HEK293T (cell line): ENCODE data around the gene UNC5B.

Experiments
- ARNT ChIP-seq: fragments of 450-650 bp; IDR thresholded peaks from 2 replicates; pipeline ENCODE4 v1.6.1; 2017; ENCODE audit warnings: mild to moderate bottlenecking
- BHLHE40 ChIP-seq: fragments of 450-650 bp; IDR thresholded peaks from 2 replicates; pipeline ENCODE4 v1.6.1; 2016; ENCODE audit warnings: mild to moderate bottlenecking, moderate library complexity, borderline replicate concordance
- CTBP1 ChIP-seq: fragments of 450-650 bp; IDR thresholded peaks from 2 replicates; pipeline ENCODE4 v1.6.1; 2016; ENCODE audit warnings: borderline replicate concordance
- ELF4 ChIP-seq: fragments of 450-650 bp; IDR thresholded peaks from 2 replicates; pipeline ENCODE4 v1.6.1; 2017; ENCODE audit warnings: antibody characterized with exemption
- FOXK2 ChIP-seq: fragments of 450-650 bp; IDR thresholded peaks from 2 replicates; pipeline ENCODE4 v1.6.1; 2016; ENCODE audit warnings: mild to moderate bottlenecking
- FOXM1 ChIP-seq: fragments of 450-650 bp; IDR thresholded peaks from 2 replicates; pipeline ENCODE4 v1.6.1; 2017; ENCODE audit warnings: mild to moderate bottlenecking, borderline replicate concordance
- HDGF ChIP-seq: fragments of 450-650 bp; IDR thresholded peaks from 2 replicates; pipeline ENCODE4 v1.6.1; 2017; ENCODE audit warnings: antibody characterized with exemption, borderline replicate concordance
- L3MBTL2 ChIP-seq: fragments of 450-650 bp; conservative IDR thresholded peaks from 2 replicates; pipeline ENCODE4 v1.6.1; 2016; ENCODE audit warnings: mild to moderate bottlenecking
- NFRKB ChIP-seq: fragments of 450-650 bp; IDR thresholded peaks from 2 replicates; pipeline ENCODE4 v1.6.1; 2016; ENCODE audit warnings: mild to moderate bottlenecking, moderate library complexity
- SP1 ChIP-seq: fragments of 450-650 bp; IDR thresholded peaks from 2 replicates; pipeline ENCODE4 v1.6.1; 2017
- SUZ12 ChIP-seq: fragments of 450-650 bp; IDR thresholded peaks from 2 replicates; pipeline ENCODE4 v1.6.1; 2016; ENCODE audit warnings: mild to moderate bottlenecking
- TARDBP ChIP-seq: fragments of 450-650 bp; IDR thresholded peaks from 2 replicates; pipeline ENCODE4 v1.6.1; 2016

DNA sequence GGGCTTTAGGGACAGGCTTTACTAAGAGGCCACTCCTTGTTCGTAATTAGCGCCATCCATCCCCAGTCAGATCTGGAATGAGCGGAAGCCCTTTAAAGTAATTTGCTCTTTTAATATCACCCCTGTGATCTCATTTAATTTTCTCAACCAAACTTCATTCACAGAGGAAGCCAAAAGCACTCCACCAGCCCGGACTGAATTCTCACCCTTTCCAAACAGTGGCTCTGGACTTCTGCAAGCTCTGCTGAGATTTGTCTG lies 43.1 kb downstream of the UNC5B start:
- TF ChIP-seq FOXK2: no peak
- no peak for TF ChIP-seq SUZ12
- TF ChIP-seq HDGF: no peak
- no peak for TF ChIP-seq TARDBP
- TF ChIP-seq ARNT: no peak
- no peak for TF ChIP-seq NFRKB
- TF ChIP-seq CTBP1: no peak
- no peak for TF ChIP-seq BHLHE40
- no peak for TF ChIP-seq SP1
- TF ChIP-seq ELF4: no peak
- no peak for TF ChIP-seq L3MBTL2
- TF ChIP-seq FOXM1: no peak
